AG20443 (cell line): ENCODE measurements around the gene DUOX2.
"Not testable (repeated sequence)": the region's sequence is repeated elsewhere in the genome, so short reads cannot be mapped to it uniquely, and the experiment has no call there.

Experiments
- DNase-seq: peaks from one replicate; pipeline ENCODE4 v3.0.0; 2012; ENCODE audit warnings: low spot score, mixed read lengths

Gene DUOX2

GRCh38 chr15:45073602-45074001 lies 40.4 kb downstream of the DUOX2 start:
- not testable (repeated sequence) for DNase-seq

DNA sequence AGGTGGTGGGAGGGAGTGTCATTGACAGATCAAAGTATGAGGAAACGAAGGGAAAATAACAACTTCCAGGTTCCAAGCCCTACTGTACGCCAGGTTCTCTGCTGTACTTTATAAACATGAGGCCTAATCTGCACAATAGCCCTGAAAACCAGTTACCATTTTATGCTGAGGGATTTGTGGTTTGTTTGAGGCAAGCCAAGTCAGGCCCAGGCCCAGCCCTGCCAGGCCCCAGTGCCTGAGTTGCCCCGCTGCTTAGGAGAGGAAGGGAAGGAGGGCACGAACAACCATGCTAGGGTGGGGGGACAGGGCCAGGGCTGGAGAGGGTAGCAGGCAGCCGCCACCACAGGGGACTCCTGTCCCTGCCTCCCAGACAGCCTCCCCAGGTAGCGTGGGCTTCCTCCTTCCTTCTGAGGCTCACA lies 44.0 kb downstream of the DUOX2 start:
- DNase-seq = not testable (repeated sequence)

- no peak for DNase-seq
Observed at GRCh38 chr15:45064386-45064785, 49.6 kb downstream of the DUOX2 start.

DNA sequence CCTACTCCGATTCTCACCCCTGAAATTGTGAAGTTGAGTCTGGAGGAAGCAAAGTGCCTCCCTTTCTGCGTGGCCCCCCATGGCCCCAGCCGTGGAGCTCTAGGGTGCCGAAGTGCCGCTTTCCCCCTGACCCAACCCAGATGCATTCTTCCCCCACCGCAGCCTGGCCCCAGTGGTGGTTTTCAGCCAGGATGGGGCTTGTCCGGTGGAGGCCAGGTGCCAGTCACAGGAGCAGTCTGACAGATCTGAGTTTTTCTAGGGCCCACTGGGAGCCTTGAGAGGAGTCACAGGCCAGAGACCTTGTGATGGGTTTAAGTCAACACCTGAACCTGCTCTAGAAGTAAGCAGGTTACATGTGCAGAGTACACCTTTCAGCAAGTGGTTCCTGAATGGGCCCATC lies 51.7 kb downstream of the DUOX2 start:
- not testable (repeated sequence) for DNase-seq

- not testable (repeated sequence) for DNase-seq
Observed at GRCh38 chr15:45058690-45059675, 55.0 kb downstream of the DUOX2 start.

DNA sequence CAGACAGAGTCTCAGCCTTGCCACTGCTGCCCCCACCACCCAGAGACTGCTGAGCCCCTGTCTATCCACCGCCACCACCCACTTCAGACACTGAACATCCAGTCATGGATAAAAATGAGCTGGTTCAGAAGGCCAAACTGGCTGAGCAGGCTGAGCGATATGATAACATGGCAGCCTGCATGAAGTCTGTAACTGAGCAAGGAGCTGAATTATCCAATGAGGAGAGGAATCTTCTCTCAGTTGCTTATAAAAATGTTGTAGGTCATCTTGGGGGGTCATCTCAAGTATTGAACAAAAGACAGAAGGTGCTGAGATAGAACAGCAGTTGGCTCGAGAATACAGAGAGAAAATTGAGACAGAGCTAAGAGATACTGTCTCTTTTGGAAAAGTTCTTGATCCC lies 61.3 kb downstream of the DUOX2 start:
- DNase-seq = not testable (repeated sequence)

DNA sequence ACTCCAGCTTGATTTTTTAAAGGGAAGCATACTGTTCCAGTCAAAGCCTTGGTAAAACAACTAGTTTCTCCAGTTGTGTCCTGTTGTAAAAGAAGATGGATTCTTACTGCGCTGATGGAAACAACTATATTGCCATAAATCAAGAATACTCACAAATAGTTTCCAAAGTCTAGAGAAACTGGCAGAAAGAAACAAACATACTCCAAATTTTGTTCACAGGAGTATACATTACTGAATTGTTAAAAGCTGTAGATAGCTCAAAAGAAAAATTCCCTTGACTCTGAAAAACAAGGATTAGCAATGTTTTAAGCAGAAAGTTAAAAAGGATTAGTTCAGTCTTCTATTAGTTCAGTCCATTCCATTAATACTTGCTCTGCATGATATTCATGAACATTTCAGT lies 63.4 kb downstream of the DUOX2 start:
- DNase-seq = no peak

- DNase-seq = no peak
Observed at GRCh38 chr15:45048794-45049631, 65.0 kb downstream of the DUOX2 start.

DNA sequence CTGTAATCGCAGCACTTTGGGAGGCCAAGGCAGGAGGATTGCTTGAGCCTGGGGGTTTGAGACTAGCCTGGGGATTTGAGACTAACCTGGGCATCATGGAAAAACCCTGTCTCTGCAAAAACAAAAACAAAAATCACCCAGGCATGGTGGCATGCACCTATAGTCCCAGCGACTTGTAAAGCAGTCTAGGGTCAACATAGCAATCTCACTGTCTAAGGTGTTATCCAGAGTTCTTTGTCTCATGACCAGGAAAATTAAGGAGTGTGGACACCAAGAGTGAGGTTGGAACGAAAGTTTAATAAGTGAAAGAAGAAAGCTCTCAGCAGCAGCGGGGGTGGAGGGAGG lies 65.6 kb downstream of the DUOX2 start:
- DNase-seq = not testable (repeated sequence)

DNA sequence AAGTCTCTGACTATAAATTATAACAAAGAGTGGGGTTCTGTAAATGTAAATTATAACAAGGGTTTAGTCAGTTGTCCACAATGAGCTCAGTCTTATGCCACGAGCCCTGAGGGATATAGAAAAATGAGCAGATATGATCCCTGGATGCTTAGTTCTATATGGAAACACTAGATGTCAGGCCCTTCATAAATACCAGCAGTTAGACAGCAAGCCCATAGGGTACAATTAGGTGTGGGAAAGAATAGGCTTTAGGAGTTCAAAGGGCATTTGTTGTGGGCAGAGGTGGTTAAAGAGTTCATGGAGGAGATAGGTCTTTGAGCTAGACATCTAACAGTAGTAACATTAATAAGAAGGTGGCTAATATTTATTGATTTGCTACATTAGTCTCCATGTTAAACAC lies 69.7 kb downstream of the DUOX2 start:
- DNase-seq = not testable (repeated sequence)

DNA sequence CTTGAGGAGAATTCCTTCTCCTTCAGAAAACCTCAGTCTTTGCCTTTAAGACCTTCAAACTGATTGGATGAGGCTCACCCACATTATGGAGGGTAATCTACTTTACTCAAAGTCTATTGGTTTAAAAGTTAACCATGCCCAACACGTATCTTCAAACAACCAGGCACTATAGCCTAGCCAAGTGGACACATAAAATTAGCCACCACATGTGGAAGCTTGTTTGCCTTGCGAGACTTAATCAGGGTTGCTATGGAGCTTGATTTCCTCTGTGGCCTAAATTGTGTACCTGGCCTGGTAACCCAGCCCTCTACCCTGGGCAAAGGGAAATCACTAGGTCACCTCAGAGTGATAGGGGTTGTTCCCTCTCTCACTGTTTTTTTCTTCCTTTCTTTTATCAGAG lies 71.1 kb downstream of the DUOX2 start:
- not testable (repeated sequence) for DNase-seq
